ENCODE measurements around the gene SCAI. TPM values are rescaled to one million over a fixed set of nuclear protein-coding genes. Genes with fewer than 3 reads are reported as not detected.

Gene SCAI
- total RNA-seq, 1 experiment from 2014 or later = 3.7 TPM

- Mint-ChIP-seq H3K36me3 (ENCODE audit: insufficient read depth, unreplicated experiment) (no peaks in the 10 kb centered on the region), H3K9me3 (ENCODE audit: unreplicated experiment) (no peaks in the 10 kb centered on the region), H3K27me3 (ENCODE audit: insufficient read depth, unreplicated experiment) (no peaks in the 10 kb centered on the region), H3K4me3 (ENCODE audit: unreplicated experiment) (no peak overlapping the region), H3K27ac (ENCODE audit: low read depth, unreplicated experiment) (no peak overlapping the region), H3K4me1 (ENCODE audit: insufficient read depth, unreplicated experiment) (peaks cover 12% of the 10 kb centered on the region)
- ChIA-PET CTCF (no interaction called here), POLR2A (interaction anchor here (0.6 kb wide), 1 partner anchor 58 kb away, joined by 3 read pairs; no protein-coding TSS in a partner anchor)
- no TSS peak for BruUV-seq (replicated peaks)
- no peak for DNase-seq (ENCODE audit: unreplicated experiment)
- intact Hi-C loops (cut with micrococcal nuclease) = no loop called here
- no peak for TF ChIP-seq CTCF (IDR thresholded peaks at IDR 0.05; ENCODE audit: unreplicated experiment)
These were observed 43.5 kb downstream of the SCAI start for GRCh38 chr9:125099816-125100215.

GRCh38 chr9:125095821-125096443, 47.4 kb downstream of the SCAI start:
- no peak for TF ChIP-seq CTCF (IDR thresholded peaks at IDR 0.05; ENCODE audit: unreplicated experiment)
- Mint-ChIP-seq H3K4me3 (ENCODE audit: unreplicated experiment) (no peak overlapping the region), H3K9me3 (ENCODE audit: unreplicated experiment) (no peaks in the 10 kb centered on the region), H3K27ac (ENCODE audit: low read depth, unreplicated experiment) (no peak overlapping the region), H3K36me3 (ENCODE audit: insufficient read depth, unreplicated experiment) (no peaks in the 10 kb centered on the region), H3K27me3 (ENCODE audit: insufficient read depth, unreplicated experiment) (no peaks in the 10 kb centered on the region), H3K4me1 (ENCODE audit: insufficient read depth, unreplicated experiment) (peaks cover 6% of the 10 kb centered on the region)
- CTCF ChIA-PET = no interaction called here
- POLR2A ChIA-PET = interaction anchor here (1.1 kb wide), 1 partner anchor 16 kb away, joined by 3 read pairs; no protein-coding TSS in a partner anchor
- DNase-seq (ENCODE audit: unreplicated experiment) = no peak
- intact Hi-C loops (cut with micrococcal nuclease) = no loop called here
- BruUV-seq (replicated peaks) = no TSS peak

GRCh38 chr9:125091121-125091520, 52.2 kb downstream of the SCAI start:
- Mint-ChIP-seq H3K27ac (ENCODE audit: low read depth, unreplicated experiment) (no peak overlapping the region), H3K9me3 (ENCODE audit: unreplicated experiment) (peaks cover 7% of the 10 kb centered on the region), H3K36me3 (ENCODE audit: insufficient read depth, unreplicated experiment) (no peaks in the 10 kb centered on the region), H3K27me3 (ENCODE audit: insufficient read depth, unreplicated experiment) (no peaks in the 10 kb centered on the region), H3K4me3 (ENCODE audit: unreplicated experiment) (no peak overlapping the region), H3K4me1 (ENCODE audit: insufficient read depth, unreplicated experiment) (peaks cover 6% of the 10 kb centered on the region)
- BruUV-seq (replicated peaks) = no TSS peak
- intact Hi-C loops (cut with micrococcal nuclease) = no loop called here
- TF ChIP-seq CTCF (IDR thresholded peaks at IDR 0.05; ENCODE audit: unreplicated experiment) = no peak
- CTCF ChIA-PET = interaction anchor here (0.6 kb wide), 1 partner anchor 10 kb away, joined by 3 read pairs; no protein-coding TSS in a partner anchor
- POLR2A ChIA-PET = no interaction called here
- no peak for DNase-seq (ENCODE audit: unreplicated experiment)

GRCh38 chr9:125089331-125089730, 54.0 kb downstream of the SCAI start:
- no peak for TF ChIP-seq CTCF (IDR thresholded peaks at IDR 0.05; ENCODE audit: unreplicated experiment)
- Mint-ChIP-seq H3K4me3 (ENCODE audit: unreplicated experiment) (no peak overlapping the region), H3K4me1 (ENCODE audit: insufficient read depth, unreplicated experiment) (no peaks in the 10 kb centered on the region), H3K27me3 (ENCODE audit: insufficient read depth, unreplicated experiment) (no peaks in the 10 kb centered on the region), H3K36me3 (ENCODE audit: insufficient read depth, unreplicated experiment) (no peaks in the 10 kb centered on the region), H3K27ac (ENCODE audit: low read depth, unreplicated experiment) (no peak overlapping the region), H3K9me3 (ENCODE audit: unreplicated experiment) (peaks cover 7% of the 10 kb centered on the region)
- ChIA-PET POLR2A (no interaction called here), CTCF (interaction anchor here (0.6 kb wide), 3 partner anchors 19 to 94 kb away, joined by 3 to 5 read pairs (median 3); no protein-coding TSS in a partner anchor)
- no peak for DNase-seq (ENCODE audit: unreplicated experiment)
- intact Hi-C loops (cut with micrococcal nuclease) = no loop called here
- BruUV-seq (replicated peaks) = no TSS peak

All from MCF 10A (cell line).